ENCODE data around the gene FYN.

FYN gene

GRCh38 chr6:111776236-111777221, 96.7 kb downstream of the FYN start:
- no peak overlapping the region for H3K4me3 ChIP-seq (ENCODE audit: low read length)
- H3K36me3 ChIP-seq (ENCODE audit: control insufficient read depth, low read length) = no peaks in the 10 kb centered on the region
- H3K79me2 ChIP-seq (ENCODE audit: control insufficient read depth, low read length) = no peaks in the 10 kb centered on the region
- H3K9me2 ChIP-seq (replicated peaks; ENCODE audit: control insufficient read depth, low read length) = no peaks in the 10 kb centered on the region
- H4K20me1 ChIP-seq (ENCODE audit: control insufficient read depth, insufficient read depth, low read depth, low read length) = no peaks in the 10 kb centered on the region
- H3F3A ChIP-seq (ENCODE audit: control insufficient read depth, insufficient read depth) = no peaks in the 10 kb centered on the region
- H3K4me2 ChIP-seq (ENCODE audit: low read length) = no peak overlapping the region
- H3K27me3 ChIP-seq (ENCODE audit: control insufficient read depth, low read length) = no peaks in the 10 kb centered on the region
- H3K9me3 ChIP-seq (ENCODE audit: control insufficient read depth, insufficient read depth, low read length) = no peaks in the 10 kb centered on the region
- no peaks in the 10 kb centered on the region for H3K4me1 ChIP-seq (ENCODE audit: control insufficient read depth, low read length)
- no peak overlapping the region for H3K27ac ChIP-seq (ENCODE audit: low read depth, low read length)
- TF ChIP-seq CTCF (IDR thresholded peaks at IDR 0.05; ENCODE audit: low read depth, low read length, poor library complexity, severe bottlenecking) (no peak), EZH2phosphoT487 (IDR thresholded peaks at IDR 0.05; ENCODE audit: borderline replicate concordance, low read length) (no peak)

DNA sequence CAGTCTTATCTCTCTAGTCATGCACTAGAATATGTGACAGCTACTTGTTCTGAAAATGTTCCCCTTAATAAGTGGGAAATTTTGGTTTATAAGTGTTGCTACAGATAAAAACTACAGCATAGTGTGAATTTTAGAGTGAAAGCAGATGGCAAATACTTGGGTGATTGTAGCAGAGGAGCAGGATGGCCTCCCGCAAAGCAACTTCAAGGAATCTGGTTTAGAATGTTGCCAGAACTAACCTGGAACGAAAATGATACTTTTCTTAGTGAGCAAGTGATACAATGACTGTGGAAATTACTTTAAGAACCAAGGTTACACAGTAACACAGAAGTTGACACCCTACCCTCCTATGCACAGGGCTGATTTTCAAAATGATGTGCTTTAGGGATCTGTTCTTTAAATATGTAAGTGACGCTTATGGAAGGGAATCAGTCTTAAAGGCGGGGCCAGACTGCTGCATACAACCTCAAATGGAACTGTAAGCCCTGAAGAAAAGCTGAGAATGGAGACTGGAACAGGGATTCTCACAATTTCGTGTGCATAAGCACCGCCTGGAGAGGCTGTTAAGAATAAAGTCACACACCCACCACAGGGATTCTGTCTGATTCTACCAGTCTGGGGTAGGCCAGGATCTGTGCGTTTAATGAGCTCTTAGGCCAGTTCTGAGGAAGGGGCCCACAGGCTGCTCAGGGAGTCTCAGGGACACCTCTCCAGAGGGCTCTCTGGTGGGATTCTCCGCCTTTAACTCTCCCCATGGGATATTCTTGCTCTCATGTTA, 97.9 kb downstream of the FYN start:
- Histone ChIP-seq H3K36me3 (ENCODE audit: control insufficient read depth, low read length) (no peaks in the 10 kb centered on the region), H4K20me1 (ENCODE audit: control insufficient read depth, insufficient read depth, low read depth, low read length) (no peaks in the 10 kb centered on the region), H3K27ac (ENCODE audit: low read depth, low read length) (no peak overlapping the region), H3K9me3 (ENCODE audit: control insufficient read depth, insufficient read depth, low read length) (no peaks in the 10 kb centered on the region), H3K4me1 (ENCODE audit: control insufficient read depth, low read length) (no peaks in the 10 kb centered on the region), H3K79me2 (ENCODE audit: control insufficient read depth, low read length) (no peaks in the 10 kb centered on the region), H3F3A (ENCODE audit: control insufficient read depth, insufficient read depth) (no peaks in the 10 kb centered on the region), H3K27me3 (ENCODE audit: control insufficient read depth, low read length) (no peaks in the 10 kb centered on the region), H3K9me2 (replicated peaks; ENCODE audit: control insufficient read depth, low read length) (no peaks in the 10 kb centered on the region), H3K4me3 (ENCODE audit: low read length) (no peak overlapping the region), H3K4me2 (ENCODE audit: low read length) (no peak overlapping the region)
- no peak for TF ChIP-seq EZH2phosphoT487 (IDR thresholded peaks at IDR 0.05; ENCODE audit: borderline replicate concordance, low read length)
- no peak for TF ChIP-seq CTCF (IDR thresholded peaks at IDR 0.05; ENCODE audit: low read depth, low read length, poor library complexity, severe bottlenecking)

DNA sequence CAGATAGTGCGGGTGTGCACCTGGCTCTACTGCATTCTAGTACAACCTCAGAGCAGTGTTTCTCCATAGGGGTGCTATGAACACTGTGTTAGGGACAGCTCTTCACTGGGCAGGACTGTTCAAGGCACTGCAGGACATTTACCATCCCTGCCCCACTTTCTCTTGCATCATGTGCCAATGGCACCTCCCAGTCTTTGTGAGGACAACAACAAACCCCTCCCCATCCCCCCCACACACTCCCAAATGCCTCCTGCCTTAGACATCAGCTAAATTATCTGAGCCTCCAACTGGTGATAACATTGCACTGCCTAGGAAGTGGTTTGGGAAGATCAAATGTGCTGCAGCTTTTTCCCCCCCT, 98.9 kb downstream of the FYN start:
- Histone ChIP-seq H3K36me3 (ENCODE audit: control insufficient read depth, low read length) (no peaks in the 10 kb centered on the region), H3K4me2 (ENCODE audit: low read length) (no peak overlapping the region), H3K27ac (ENCODE audit: low read depth, low read length) (no peak overlapping the region), H3K9me2 (replicated peaks; ENCODE audit: control insufficient read depth, low read length) (no peaks in the 10 kb centered on the region), H4K20me1 (ENCODE audit: control insufficient read depth, insufficient read depth, low read depth, low read length) (no peaks in the 10 kb centered on the region), H3K4me3 (ENCODE audit: low read length) (no peak overlapping the region), H3K9me3 (ENCODE audit: control insufficient read depth, insufficient read depth, low read length) (no peaks in the 10 kb centered on the region), H3K79me2 (ENCODE audit: control insufficient read depth, low read length) (no peaks in the 10 kb centered on the region), H3K27me3 (ENCODE audit: control insufficient read depth, low read length) (no peaks in the 10 kb centered on the region), H3F3A (ENCODE audit: control insufficient read depth, insufficient read depth) (no peaks in the 10 kb centered on the region), H3K4me1 (ENCODE audit: control insufficient read depth, low read length) (no peaks in the 10 kb centered on the region)
- no peak for TF ChIP-seq CTCF (IDR thresholded peaks at IDR 0.05; ENCODE audit: low read depth, low read length, poor library complexity, severe bottlenecking)
- no peak for TF ChIP-seq EZH2phosphoT487 (IDR thresholded peaks at IDR 0.05; ENCODE audit: borderline replicate concordance, low read length)

Data from DOHH2 (cell line).